HTERT RPE-1 (cell line): ENCODE data around the gene SLC9A5.

ENCODE experiments used
- in situ Hi-C: fragments of 300-500 bp; cut with MboI; formaldehyde crosslinking; loops from 4 replicates; pipeline ENCODE4 v1.14.3; 2020; ENCODE audit warnings: low sequenced_read_pairs

SLC9A5 gene

DNA sequence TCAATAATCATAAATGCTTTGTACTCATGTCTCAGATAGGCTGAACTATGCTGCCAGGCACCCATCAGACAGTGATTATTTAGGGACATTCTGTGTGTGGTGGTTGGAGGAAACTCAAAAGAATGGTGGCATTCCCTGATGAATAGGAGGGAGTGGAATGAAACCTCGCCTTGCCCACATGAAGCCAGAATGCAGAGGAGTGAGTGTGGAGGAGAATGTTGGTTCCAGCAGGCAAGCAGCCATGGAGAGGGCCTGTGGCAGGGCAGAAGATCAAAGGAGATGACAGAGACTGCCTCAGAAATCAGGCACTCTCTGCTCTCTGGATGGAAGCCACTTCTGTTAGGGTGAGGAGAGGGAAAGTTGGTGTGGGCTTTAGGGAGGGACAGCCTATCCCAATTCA, 55.2 kb downstream of the SLC9A5 start:
- in situ Hi-C loops = no loop called here

DNA sequence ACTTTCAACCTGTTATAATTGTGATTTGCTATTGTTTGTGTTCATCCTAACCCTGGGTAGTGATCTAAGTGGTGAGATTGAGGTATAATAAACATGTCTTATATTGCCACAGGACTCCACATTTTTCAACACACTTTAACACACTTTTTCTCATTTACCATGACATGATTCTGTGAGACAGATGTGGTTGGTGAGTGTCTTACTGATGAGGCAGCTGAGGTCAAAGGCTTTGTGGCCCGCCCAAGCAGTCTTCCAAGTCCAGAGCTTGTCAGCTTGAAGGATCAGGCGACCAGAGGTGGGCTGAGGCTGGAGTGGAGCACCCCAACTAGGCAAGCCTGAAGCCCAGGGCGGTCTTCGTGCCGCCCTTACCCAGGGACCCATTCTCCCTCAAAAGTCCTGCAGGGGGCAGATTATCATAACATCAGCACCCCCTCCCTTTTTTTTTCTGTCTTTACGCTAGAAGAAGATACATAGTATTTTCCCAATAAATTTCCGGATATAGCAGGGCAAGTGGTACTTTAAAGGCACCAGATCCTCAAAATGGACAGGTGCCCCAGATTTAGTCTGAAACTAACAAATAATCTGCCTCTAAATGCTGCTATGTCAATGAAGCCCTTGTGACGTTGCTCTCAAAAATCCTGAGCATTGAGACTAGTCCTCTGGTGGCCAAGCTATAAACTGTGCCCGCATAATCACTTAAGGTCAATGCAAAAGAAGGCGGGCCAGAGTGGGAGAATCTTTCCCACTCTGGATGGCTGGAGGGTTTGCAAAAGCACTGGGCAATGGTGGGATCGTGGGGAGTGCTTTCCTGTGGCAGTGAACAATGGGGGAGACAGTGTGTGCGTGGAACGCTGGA, 56.7 kb downstream of the SLC9A5 start:
- in situ Hi-C loops = no loop called here

DNA sequence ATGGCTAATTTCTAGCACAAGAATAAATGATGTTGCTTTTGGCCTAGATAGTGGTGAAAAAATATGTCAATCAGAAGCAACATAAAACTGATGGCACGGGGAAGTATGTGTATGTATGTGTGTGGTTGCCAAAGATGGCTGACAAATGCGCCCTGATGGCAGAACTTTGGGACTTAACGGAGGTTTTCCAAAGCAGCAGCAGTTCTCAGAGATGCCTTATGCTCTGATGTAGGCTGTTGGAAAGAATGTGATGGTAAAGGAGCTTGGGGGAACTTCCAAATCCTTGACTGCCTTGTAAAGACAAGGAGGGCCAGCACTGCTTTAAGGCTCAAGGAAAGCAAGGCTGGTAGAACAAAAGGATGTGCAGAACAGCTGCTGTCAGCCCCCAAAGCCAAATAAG, 61.8 kb downstream of the SLC9A5 start:
- in situ Hi-C loops = no loop called here

GRCh38 chr16:67311607-67312488, 63.1 kb downstream of the SLC9A5 start:
- in situ Hi-C loops = no loop called here

DNA sequence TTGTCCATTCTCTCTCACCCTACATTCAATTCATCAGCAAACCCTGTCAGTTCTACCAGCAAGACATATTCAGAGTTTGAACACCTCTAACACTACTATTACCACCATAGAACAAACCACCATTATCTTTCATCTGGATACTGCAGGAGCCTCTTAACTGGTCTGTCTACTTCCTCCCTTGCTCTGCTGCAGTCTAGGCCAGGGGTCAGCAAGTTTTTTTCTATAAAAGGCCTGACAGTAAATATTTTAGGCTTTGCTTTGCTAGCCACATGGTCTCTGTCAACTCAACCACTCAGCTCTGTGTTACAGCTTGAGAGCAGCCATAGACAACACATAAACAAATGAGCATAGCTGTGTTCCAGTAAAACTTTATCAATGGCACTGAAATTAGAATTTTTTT, 63.9 kb downstream of the SLC9A5 start:
- in situ Hi-C loops = no loop called here

- in situ Hi-C loops = no loop called here
These were observed 69.1 kb downstream of the SLC9A5 start for GRCh38 chr16:67317853-67318252.
